Mucosa of stomach (tissue), 1 donor: Measurements from ENCODE around the gene GPNMB.

Experiments
- H3K27me3 ChIP-seq: one replicate; pipeline ENCODE4 v1.7.0; 2013; ENCODE audit warnings: mild to moderate bottlenecking, low read length; ENCODE audit not compliant: control insufficient read depth, insufficient read depth
- H3K36me3 ChIP-seq: one replicate; pipeline ENCODE4 v1.7.0; 2013; ENCODE audit warnings: low read length; ENCODE audit not compliant: control insufficient read depth, insufficient read depth
- H3K4me1 ChIP-seq: one replicate; pipeline ENCODE4 v1.7.0; 2013; ENCODE audit warnings: mild to moderate bottlenecking, low read length; ENCODE audit not compliant: control insufficient read depth, insufficient read depth
- H3K4me3 ChIP-seq: one replicate; pipeline ENCODE4 v1.7.0; 2013; ENCODE audit warnings: low read length
- H3K9ac ChIP-seq: one replicate; pipeline ENCODE4 v1.7.0; 2013; ENCODE audit warnings: mild to moderate bottlenecking, low read length, moderate library complexity
- H3K9me3 ChIP-seq: one replicate; pipeline ENCODE4 v1.7.0; 2013; ENCODE audit warnings: mild to moderate bottlenecking, low read length, moderate library complexity; ENCODE audit not compliant: control insufficient read depth
- donor health status: Pancreatic carcinoma.

Gene GPNMB

GRCh38 chr7:23276376-23276775 is 29.8 kb downstream of the GPNMB start:
- no peaks in the 10 kb centered on the region for H3K9me3 ChIP-seq
- H3K36me3 ChIP-seq, result no peaks in the 10 kb centered on the region
- no peak overlapping the region for H3K9ac ChIP-seq
- no peak overlapping the region for H3K4me3 ChIP-seq
- peaks cover 6% of the 10 kb centered on the region for H3K4me1 ChIP-seq
- H3K27me3 ChIP-seq, result no peaks in the 10 kb centered on the region

GRCh38 chr7:23276947-23277346 is 30.4 kb downstream of the GPNMB start:
- Histone ChIP-seq H3K36me3 (no peaks in the 10 kb centered on the region), H3K9me3 (no peaks in the 10 kb centered on the region), H3K27me3 (no peaks in the 10 kb centered on the region), H3K4me1 (peaks cover 6% of the 10 kb centered on the region), H3K9ac (no peak overlapping the region), H3K4me3 (no peak overlapping the region)

GRCh38 chr7:23277359-23277989 is 30.9 kb downstream of the GPNMB start:
- no peaks in the 10 kb centered on the region for H3K27me3 ChIP-seq
- no peaks in the 10 kb centered on the region for H3K9me3 ChIP-seq
- H3K4me1 ChIP-seq, result peaks cover 6% of the 10 kb centered on the region
- no peaks in the 10 kb centered on the region for H3K36me3 ChIP-seq
- no peak overlapping the region for H3K4me3 ChIP-seq
- no peak overlapping the region for H3K9ac ChIP-seq

GRCh38 chr7:23279819-23280525 is 33.4 kb downstream of the GPNMB start:
- Histone ChIP-seq H3K4me3 (no peak overlapping the region), H3K9me3 (no peaks in the 10 kb centered on the region), H3K9ac (no peak overlapping the region), H3K4me1 (no peaks in the 10 kb centered on the region), H3K27me3 (no peaks in the 10 kb centered on the region), H3K36me3 (no peaks in the 10 kb centered on the region)

- H3K9me3 ChIP-seq, result no peaks in the 10 kb centered on the region
- no peak overlapping the region for H3K9ac ChIP-seq
- H3K4me3 ChIP-seq, result no peak overlapping the region
- H3K4me1 ChIP-seq, result no peaks in the 10 kb centered on the region
- no peaks in the 10 kb centered on the region for H3K27me3 ChIP-seq
- H3K36me3 ChIP-seq, result no peaks in the 10 kb centered on the region
Observed at GRCh38 chr7:23283086-23283485, 36.5 kb downstream of the GPNMB start.

GRCh38 chr7:23284871-23285270 is 38.3 kb downstream of the GPNMB start:
- H3K27me3 ChIP-seq, result no peaks in the 10 kb centered on the region
- H3K4me3 ChIP-seq, result no peak overlapping the region
- no peaks in the 10 kb centered on the region for H3K9me3 ChIP-seq
- H3K4me1 ChIP-seq, result no peaks in the 10 kb centered on the region
- H3K36me3 ChIP-seq, result no peaks in the 10 kb centered on the region
- no peak overlapping the region for H3K9ac ChIP-seq

GRCh38 chr7:23285657-23286646 is 39.4 kb downstream of the GPNMB start:
- Histone ChIP-seq H3K4me3 (no peak overlapping the region), H3K4me1 (no peaks in the 10 kb centered on the region), H3K9ac (no peak overlapping the region), H3K9me3 (no peaks in the 10 kb centered on the region), H3K36me3 (no peaks in the 10 kb centered on the region), H3K27me3 (no peaks in the 10 kb centered on the region)

- Histone ChIP-seq H3K9ac (no peak overlapping the region), H3K9me3 (no peaks in the 10 kb centered on the region), H3K4me3 (no peak overlapping the region)
Observed at GRCh38 chr7:23287612-23288011, 41.0 kb downstream of the GPNMB start.

GRCh38 chr7:23290993-23291392 is 44.4 kb downstream of the GPNMB start:
- no peak overlapping the region for H3K4me3 ChIP-seq
- H3K27me3 ChIP-seq, result no peaks in the 10 kb centered on the region
- H3K9ac ChIP-seq, result no peak overlapping the region
- H3K36me3 ChIP-seq, result no peaks in the 10 kb centered on the region
- no peaks in the 10 kb centered on the region for H3K9me3 ChIP-seq
- H3K4me1 ChIP-seq, result peaks cover 3% of the 10 kb centered on the region

More at GRCh38 chr7:23287612-23288011, 41.0 kb downstream of the GPNMB start:
- H3K27me3 ChIP-seq, result no peaks in the 10 kb centered on the region
- no peaks in the 10 kb centered on the region for H3K36me3 ChIP-seq
- H3K4me1 ChIP-seq, result no peaks in the 10 kb centered on the region

- H3K4me3 ChIP-seq, result no peak overlapping the region
- H3K9me3 ChIP-seq, result no peaks in the 10 kb centered on the region
- no peaks in the 10 kb centered on the region for H3K27me3 ChIP-seq
- peaks cover 3% of the 10 kb centered on the region for H3K4me1 ChIP-seq
- no peaks in the 10 kb centered on the region for H3K36me3 ChIP-seq
- H3K9ac ChIP-seq, result no peak overlapping the region
Observed at GRCh38 chr7:23291957-23292560, 45.5 kb downstream of the GPNMB start.

GRCh38 chr7:23292623-23293022 is 46.0 kb downstream of the GPNMB start:
- Histone ChIP-seq H3K4me3 (no peak overlapping the region), H3K36me3 (no peaks in the 10 kb centered on the region), H3K27me3 (no peaks in the 10 kb centered on the region), H3K9me3 (no peaks in the 10 kb centered on the region), H3K9ac (no peak overlapping the region), H3K4me1 (peaks cover 3% of the 10 kb centered on the region)
